ENCODE data around the gene FOSL2.

The FOSL2 gene

DNA sequence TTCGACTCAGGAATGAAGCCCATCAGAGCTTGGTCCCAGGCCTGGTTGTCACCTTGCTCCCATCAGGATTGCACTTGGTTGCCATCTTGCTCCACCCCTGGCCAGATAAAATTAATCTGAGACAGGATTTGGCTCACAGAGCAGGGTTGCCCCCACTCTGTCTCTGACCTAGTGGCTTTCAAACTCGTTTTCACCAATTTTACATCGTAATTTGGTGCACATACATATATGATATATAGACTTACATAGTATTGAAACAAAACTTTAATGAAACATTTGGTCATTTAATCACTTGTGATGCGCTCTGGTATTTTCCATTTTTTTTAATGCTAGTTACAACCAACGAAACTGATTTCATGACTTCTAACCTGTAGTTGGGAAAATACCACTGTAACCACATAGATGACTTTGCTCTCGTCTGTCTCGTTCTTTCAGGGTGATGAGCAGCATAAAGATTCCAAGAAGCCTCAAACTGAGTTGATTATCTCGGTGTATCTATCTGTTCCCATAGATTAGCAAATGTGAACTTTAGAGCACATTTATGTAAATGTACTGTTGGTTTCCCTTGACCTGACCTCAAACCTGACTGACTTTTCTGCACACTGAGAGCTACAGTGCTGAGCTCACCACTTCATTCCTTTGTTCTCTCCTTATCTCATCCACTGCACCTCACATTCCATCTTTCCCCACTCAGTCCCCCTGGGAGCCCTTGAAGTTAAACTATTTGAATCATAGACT lies 72.7 kb downstream of the FOSL2 start:
- no peak for TF ChIP-seq CTCF (IDR thresholded peaks at IDR 0.05)
- no peak for TF ChIP-seq ZFX (IDR thresholded peaks at IDR 0.05; ENCODE audit: borderline replicate concordance)
- no peak overlapping the region for H3K27ac ChIP-seq

All from 22Rv1 (cell line).